Kasumi-1 (cell line): Measurements from ENCODE around the gene CARMIL3.

Source experiments
- DNase-seq, 2 experiments: peaks; one replicate each; lab custom pipeline; 2025; lab: John Stamatoyannopoulos, UW

Gene CARMIL3

GRCh38 chr14:24077086-24077485 is 25.3 kb downstream of the CARMIL3 start:
- no peak for DNase-seq

DNA sequence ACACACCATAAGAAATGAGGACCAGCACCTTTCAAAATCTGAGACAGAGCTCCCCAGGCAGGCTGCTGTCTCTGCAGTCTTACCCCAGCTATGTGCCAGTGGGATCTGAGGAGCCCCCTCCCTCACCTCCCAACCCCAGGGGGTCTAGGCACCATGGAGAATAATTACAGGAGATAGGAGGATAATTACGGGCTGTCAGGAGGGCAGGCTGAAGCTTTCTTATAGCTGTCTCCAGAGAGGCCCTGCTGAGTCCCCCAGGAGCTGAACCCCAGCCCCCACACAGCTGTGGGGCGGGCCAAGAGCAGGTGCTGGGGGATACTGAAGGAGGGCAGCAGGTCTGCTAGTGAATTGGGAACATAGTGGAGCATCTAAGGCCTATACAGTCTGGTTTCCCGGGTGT is 26.3 kb downstream of the CARMIL3 start:
- DNase-seq = no peak

- DNase-seq = peak; percentile 42 to 47
These were observed 27.8 kb downstream of the CARMIL3 start for GRCh38 chr14:24079491-24080141.

- no peak for DNase-seq
These were observed 28.3 kb downstream of the CARMIL3 start for GRCh38 chr14:24080142-24080530.

DNA sequence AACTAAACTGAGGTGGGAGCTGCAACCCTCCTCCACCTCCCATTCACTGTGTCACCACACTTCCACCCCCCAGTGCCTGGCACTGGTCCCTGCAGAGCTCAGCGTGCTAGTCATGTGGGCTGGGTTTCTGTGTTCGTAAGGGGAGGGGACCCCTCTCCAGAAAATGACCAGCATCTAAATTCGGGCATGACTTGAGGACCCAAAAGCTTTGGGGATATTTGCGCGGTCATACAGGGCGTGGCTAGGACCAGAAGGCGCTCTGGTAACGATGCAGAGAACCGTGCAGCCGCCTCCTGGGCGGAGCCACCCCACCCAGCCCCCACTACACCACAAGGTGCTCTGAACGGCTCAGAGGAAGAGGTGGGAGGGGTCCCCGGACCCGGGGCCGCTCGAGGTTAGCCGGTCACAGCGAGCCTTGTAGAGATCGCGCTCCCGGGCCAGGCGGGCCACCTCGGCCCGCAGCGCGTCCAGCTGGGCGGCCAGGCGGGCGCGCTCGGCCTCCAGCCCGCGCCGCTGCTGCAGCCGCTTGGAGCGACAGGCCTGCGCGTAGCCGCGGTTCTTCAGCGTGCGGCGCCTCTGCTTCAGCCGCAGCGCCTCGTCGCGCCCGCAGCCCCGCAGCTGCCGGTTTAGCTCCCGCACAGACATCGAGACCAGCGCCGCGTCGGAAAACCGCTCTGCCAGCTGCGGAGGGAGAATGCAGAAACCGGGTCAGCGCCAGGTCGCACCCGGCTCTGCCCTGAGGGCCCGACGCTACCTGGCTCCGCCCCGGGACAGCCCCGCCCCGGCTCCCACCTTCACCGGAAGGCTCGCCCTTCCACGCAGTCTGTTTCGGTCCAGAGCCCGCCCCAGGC is 29.3 kb downstream of the CARMIL3 start:
- DNase-seq = peak; percentile 6 to 33

DNA sequence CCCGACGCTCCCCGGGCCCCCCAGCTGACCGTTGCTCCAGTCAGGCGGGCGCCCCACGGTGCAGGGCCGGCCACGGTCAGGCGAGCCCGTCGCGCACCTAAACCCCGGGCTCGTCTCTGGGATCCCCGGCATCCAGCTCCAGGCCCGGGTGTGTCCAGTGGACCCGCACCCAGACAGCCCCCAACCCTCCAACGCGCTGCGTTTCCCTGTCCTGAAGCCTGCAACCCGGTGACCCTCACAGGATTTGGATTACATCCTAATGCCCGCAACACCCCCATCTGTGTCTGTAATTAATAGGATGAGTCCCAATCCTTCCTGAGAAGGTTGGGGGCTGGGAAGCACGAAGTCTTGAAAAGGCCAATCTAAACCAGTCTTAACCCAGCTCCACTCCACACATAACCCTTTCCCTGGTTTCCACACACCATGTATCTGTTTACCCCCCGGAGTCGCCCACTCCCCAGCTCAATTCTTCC is 30.0 kb downstream of the CARMIL3 start:
- DNase-seq = no peak

DNA sequence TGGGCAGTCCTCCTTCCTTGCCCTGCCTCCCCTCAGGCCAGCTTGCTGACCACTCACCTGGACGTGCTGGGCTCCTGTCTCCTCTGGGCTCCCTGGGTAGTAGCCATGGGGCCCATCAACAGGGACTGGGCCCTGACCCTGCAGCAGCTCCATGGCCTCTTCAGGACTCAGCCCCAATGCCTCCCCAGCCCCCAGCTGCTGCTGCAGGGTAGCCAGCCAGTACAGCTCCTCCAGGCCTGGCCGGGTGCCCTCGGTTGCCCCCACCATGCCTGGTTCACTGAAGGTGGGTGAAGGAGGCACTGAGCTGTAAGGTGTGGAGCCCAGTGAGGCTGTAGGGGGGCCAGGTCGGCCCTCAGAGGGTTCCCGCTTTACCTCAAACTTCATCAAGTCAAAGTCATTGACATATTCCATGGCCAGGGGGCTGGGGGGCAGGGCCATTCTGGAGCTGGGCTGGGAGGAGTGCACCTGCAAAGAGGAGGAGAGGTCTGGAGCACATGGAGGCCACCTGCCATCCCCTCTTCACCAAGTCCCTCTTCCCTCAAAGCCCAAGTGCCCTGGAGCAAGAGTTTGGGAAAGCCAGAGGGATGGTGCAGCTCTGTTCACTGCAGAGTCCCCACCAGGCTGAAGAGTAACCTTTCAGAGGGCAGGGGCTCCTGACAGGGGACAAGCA is 30.7 kb downstream of the CARMIL3 start:
- no peak for DNase-seq

DNA sequence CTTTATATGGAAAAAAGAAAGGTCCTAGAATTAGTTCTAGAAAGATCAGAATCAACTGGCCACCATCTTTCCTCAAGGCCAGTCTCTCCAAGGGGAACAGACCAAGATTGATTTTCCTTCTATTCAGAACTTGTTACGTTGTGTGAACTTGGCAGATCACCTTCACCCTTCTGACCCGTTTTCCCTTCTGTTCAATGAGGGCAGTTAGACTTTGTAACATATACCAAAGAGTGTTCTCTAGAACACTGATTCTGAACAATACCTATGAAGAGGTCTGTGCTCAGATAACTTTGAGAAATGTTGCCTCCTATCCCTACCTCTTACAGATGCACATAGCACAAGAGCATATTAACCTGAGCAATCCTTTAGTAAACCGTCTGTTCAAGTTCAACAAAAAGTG is 31.7 kb downstream of the CARMIL3 start:
- DNase-seq = no peak

- DNase-seq = no peak
These were observed 32.6 kb downstream of the CARMIL3 start for GRCh38 chr14:24084440-24084839.

DNA sequence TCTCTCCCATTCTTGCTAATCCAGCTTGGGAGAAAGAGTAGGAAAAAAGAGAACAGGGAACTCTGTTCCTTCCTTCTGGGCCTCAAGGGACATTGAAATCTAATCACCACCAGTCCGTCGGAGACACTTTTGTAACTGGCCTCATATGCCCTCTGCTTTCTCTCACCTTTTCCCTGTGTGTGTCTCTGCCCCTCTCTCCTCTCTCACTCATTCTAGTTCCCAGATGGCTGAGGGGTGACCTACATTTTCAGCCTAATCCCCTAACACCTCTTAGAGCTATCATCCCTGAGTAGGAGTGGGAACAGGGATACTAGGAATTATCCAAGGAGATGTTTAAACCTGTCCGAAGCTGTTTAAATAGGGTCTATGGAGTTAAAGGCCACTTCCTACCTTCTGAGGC is 33.4 kb downstream of the CARMIL3 start:
- DNase-seq = no peak

DNA sequence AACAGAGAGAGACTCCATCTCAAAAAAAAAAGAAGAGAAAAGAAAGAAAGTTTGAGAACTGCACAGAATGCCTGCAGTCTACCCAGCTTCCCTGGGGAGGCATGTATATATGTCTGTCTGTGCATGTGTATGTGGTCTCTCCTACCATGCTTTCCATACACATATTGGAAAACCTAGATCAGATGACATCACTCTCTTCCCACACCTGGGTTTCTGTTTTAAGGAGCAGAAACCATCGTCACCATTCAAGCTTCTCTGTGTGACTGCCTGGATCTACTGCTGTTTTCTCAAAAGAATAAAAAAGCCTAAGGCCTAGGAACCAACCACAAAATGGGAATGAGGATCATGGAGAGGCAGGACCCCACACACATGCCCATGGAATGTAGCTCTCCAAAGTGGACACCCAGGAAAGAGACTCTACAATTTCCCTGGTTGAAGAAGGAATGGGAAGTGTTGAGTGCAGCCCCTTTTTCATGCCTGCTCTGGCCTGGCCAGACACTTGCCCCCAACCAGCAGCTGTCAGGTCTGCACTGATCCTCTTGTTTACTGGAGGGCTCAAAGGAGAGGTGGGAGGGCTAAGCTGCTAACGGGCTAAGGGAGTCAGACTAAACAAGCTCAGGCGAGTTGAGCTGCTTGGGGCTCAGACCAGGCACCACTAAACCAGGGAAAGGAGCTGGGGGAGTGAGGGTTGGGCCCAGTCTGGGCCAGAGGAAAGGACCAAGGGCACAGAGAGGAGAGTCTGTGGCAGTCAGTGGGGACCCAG is 34.6 kb downstream of the CARMIL3 start:
- DNase-seq = no peak

DNA sequence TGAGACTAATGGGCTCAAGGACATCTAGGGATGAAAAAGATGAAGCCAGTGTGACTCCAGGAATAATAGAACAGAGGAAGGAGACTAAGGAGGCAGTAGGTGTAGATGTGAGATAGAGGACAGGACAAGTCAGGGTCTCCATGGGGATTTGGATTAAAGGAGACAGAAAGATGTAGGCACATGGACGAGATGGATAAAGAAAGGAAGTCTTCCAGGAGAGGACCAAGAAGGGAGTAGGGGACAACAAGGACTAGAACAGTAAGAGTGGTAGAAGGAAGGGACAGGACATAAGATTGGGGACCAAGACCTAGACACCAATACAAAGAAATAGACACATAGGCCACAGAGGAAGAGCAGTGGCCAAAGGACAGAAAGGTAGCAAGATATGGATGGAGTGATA is 35.2 kb downstream of the CARMIL3 start:
- DNase-seq = no peak

- DNase-seq = no peak
These were observed 36.3 kb downstream of the CARMIL3 start for GRCh38 chr14:24088095-24088494.

- DNase-seq = no peak
These were observed 38.1 kb downstream of the CARMIL3 start for GRCh38 chr14:24089890-24090289.

DNA sequence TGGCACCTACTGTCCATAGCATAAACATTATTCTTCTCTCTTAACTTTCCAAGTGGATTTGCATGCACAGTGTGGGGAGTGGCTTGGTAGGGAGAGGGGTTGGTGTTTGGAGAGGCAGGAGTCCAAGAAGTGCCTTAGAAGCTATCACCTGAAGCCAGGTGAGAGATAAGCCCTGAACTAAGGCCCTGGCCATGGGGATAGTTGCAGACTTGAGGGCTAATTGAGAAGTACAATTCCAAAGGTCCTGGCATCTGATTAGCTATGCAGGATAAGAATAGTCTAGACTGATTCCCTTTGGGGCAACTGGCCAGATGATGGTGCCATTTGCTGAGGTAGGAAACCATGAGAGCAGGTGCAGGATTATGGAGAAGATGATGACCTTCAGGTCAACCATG is 40.3 kb downstream of the CARMIL3 start:
- DNase-seq = no peak

- no peak for DNase-seq
These were observed 40.8 kb downstream of the CARMIL3 start for GRCh38 chr14:24092505-24093206.

GRCh38 chr14:24093207-24093900 is 41.5 kb downstream of the CARMIL3 start:
- DNase-seq = no peak

DNA sequence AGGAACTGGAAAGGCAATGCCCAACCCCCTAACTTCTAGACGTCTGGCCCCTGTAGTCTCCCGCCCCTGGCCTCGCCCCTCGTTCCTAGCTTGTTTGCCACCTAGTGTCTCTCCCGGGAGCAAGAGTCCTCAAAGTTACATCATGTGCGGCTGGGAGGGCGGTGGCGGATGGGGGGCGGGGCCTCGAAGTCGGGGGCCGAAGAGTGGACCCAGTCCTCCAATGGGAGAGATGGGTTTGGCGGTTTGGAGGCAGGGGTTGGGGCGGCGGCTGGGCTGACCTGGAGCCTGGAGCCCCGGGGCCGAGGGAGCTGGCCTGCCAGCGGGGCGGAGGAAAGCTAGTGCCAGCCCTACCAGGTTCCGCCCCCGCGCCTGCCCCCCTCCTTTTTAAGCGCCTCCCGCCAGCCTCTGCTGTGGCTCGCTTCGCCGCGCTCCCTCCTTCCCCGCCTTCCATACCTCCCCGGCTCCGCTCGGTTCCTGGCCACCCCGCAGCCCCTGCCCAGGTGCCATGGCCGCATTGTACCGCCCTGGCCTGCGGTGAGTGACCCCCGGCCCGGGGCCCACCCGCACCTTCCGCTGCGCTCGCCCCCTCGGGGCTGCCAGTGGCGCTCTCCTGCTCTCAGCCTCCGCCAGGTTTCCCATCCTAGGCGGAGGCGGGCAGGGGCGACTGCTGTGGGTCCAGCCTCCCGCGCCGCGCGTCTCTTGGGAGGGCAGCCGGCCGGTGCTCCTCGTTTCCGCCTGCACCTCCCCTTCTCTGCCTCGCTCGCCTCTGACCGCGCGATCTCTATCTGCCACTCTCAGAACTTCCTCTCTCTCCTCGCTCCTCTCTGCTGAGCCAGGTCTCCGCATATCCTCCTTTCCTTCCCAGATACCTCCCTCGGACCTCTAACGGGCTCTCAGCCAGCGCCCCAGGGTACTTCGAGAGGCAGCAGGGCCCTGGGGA is 42.4 kb downstream of the CARMIL3 start, which contains the start of gene PCK2:
TSS of gene PCK2 (plus strand) at position 411 of the 940 bp plus-strand sequence. CDS start at position 506, 95 bp downstream.
- peak; percentile 92 to 96 for DNase-seq

- peak in 1 of 2 experiments; percentile 27 for DNase-seq
These were observed 43.0 kb downstream of the CARMIL3 start for GRCh38 chr14:24094841-24095270.
